ELR (cell line): ENCODE data around the gene IQCH.

Experiments
- DNase-seq: peaks from one replicate; pipeline ENCODE4 v3.0.0-alpha.2; 2015; ENCODE audit warnings: low read depth

IQCH gene

GRCh38 chr15:67505675-67506572 is 251.3 kb downstream of the IQCH start:
- DNase-seq = no peak

- no peak for DNase-seq
These were observed 252.5 kb downstream of the IQCH start for GRCh38 chr15:67506775-67507747.

GRCh38 chr15:67508407-67508806 is 253.8 kb downstream of the IQCH start:
- no peak for DNase-seq

- no peak for DNase-seq
These were observed 255.3 kb downstream of the IQCH start for GRCh38 chr15:67509918-67510317.

GRCh38 chr15:67510597-67511190 is 256.1 kb downstream of the IQCH start:
- DNase-seq = peak; percentile 82

- peak; percentile 39 for DNase-seq
These were observed 257.0 kb downstream of the IQCH start for GRCh38 chr15:67511606-67512005.

- DNase-seq = no peak
These were observed 257.6 kb downstream of the IQCH start for GRCh38 chr15:67512140-67512539.

- DNase-seq = no peak
These were observed 258.5 kb downstream of the IQCH start for GRCh38 chr15:67512933-67513714.

- no peak for DNase-seq
These were observed 260.5 kb downstream of the IQCH start for GRCh38 chr15:67515090-67515489.

GRCh38 chr15:67515557-67515956 is 261.0 kb downstream of the IQCH start:
- DNase-seq = no peak

- DNase-seq = no peak
These were observed 265.9 kb downstream of the IQCH start for GRCh38 chr15:67520321-67521028.

- peak; percentile 83 for DNase-seq
These were observed 266.6 kb downstream of the IQCH start, which contains the start of gene C15orf61 for GRCh38 chr15:67521029-67521782. TSS of gene C15orf61 (plus strand) at chr15:67521131. CDS start at chr15:67521249, 118 bp downstream.

GRCh38 chr15:67521783-67522568 is 267.4 kb downstream of the IQCH start:
- peak; percentile 55 for DNase-seq

- DNase-seq = no peak
These were observed 268.7 kb downstream of the IQCH start for GRCh38 chr15:67523330-67523729.

- no peak for DNase-seq
These were observed 269.6 kb downstream of the IQCH start for GRCh38 chr15:67524235-67524634.

- no peak for DNase-seq
These were observed 273.9 kb downstream of the IQCH start for GRCh38 chr15:67528513-67528912.

- DNase-seq = peak; percentile 92
These were observed 276.9 kb downstream of the IQCH start for GRCh38 chr15:67531379-67531914.

GRCh38 chr15:67533873-67534272 is 279.3 kb downstream of the IQCH start:
- DNase-seq = no peak

- no peak for DNase-seq
These were observed 279.8 kb downstream of the IQCH start for GRCh38 chr15:67534360-67534759.
